Measurements from ENCODE around the gene NBEAL2. TPM values are rescaled to one million over a fixed set of nuclear protein-coding genes. Genes with fewer than 3 reads are reported as not detected.

Gene NBEAL2
- total RNA-seq, 4 donors from 2014 or later: 176 to 519 (median 217) TPM

- DNase-seq (ENCODE audit: low spot score in 2 of 2): peak; percentile 13 to 87
- TF ChIP-seq CTCF (IDR thresholded peaks at IDR 0.05) (no peak), POLR2A (IDR thresholded peaks at IDR 0.05) (no peak)
- no peak overlapping the region for H3K4me3 ChIP-seq (ENCODE audit: low read depth, poor library complexity, severe bottlenecking)
- intact Hi-C loops (cut with DNase I; ENCODE audit: low total_unique reads): no loop called here
- 79 to 82% methylated on average over 10 to 15 of the region's 16 CpGs for WGBS, 2 donors
These were observed 28.2 kb downstream of the NBEAL2 start for GRCh38 chr3:47007482-47008233.

GRCh38 chr3:47008234-47008796 lies 28.8 kb downstream of the NBEAL2 start:
- intact Hi-C loops (cut with DNase I; ENCODE audit: low total_unique reads): no loop called here
- H3K4me3 ChIP-seq (ENCODE audit: low read depth, poor library complexity, severe bottlenecking): no peak overlapping the region
- DNase-seq (ENCODE audit: low spot score in 2 of 2): peak; percentile 13 to 86
- TF ChIP-seq POLR2A (IDR thresholded peaks at IDR 0.05): no peak
- TF ChIP-seq CTCF (IDR thresholded peaks at IDR 0.05): no peak
- 92 to 93% methylated on average over 13 of the region's 13 CpGs for WGBS, 2 donors

DNA sequence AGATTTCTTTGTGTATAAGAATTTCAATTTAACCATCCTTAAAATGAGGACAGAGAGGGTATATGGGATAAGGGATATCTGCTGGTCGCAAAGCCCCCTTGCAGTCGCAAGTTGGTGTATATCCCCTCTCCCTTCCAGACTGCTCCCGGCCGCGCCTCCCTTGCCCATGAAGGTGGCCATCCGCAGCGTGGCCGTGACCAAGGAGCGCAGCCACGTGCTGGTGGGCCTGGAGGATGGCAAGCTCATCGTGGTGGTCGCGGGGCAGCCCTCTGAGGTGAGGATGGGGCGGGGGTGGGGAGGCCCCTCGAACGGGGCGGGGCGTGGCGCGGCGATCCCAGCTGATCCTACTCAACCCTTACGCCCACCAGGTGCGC lies 29.4 kb downstream of the NBEAL2 start:
- peak; percentile 10 to 88 for DNase-seq (ENCODE audit: low spot score in 2 of 2)
- 44 to 46% methylated on average over 20 to 22 of the region's 23 CpGs for WGBS, 2 donors
- no peak overlapping the region for H3K4me3 ChIP-seq (ENCODE audit: low read depth, poor library complexity, severe bottlenecking)
- intact Hi-C loops (cut with DNase I; ENCODE audit: low total_unique reads): no loop called here
- no peak for TF ChIP-seq POLR2A (IDR thresholded peaks at IDR 0.05)
- no peak for TF ChIP-seq CTCF (IDR thresholded peaks at IDR 0.05)

- peak overlapping the region; percentile 12 for H3K4me3 ChIP-seq (ENCODE audit: low read depth, poor library complexity, severe bottlenecking)
- 8 to 9% methylated on average over 52 to 72 of the region's 85 CpGs for WGBS, 2 donors
- DNase-seq (ENCODE audit: low spot score in 2 of 2): peak; percentile 81 to 97
- TF ChIP-seq POLR2A (IDR thresholded peaks at IDR 0.05) (no peak), CTCF (IDR thresholded peaks at IDR 0.05) (no peak)
- intact Hi-C loops (cut with DNase I; ENCODE audit: low total_unique reads): no loop called here
These were observed 30.0 kb downstream of the NBEAL2 start for GRCh38 chr3:47009225-47010110.

- TF ChIP-seq CTCF (IDR thresholded peaks at IDR 0.05): no peak
- no peak for TF ChIP-seq POLR2A (IDR thresholded peaks at IDR 0.05)
- H3K4me3 ChIP-seq (ENCODE audit: low read depth, poor library complexity, severe bottlenecking): no peak overlapping the region
- peak in 1 of 2 donors; percentile 83 for DNase-seq (ENCODE audit: low spot score in 2 of 2)
- intact Hi-C loops (cut with DNase I; ENCODE audit: low total_unique reads): no loop called here
- 75 to 83% methylated on average over 21 to 23 of the region's 23 CpGs for WGBS, 2 donors
These were observed 30.7 kb downstream of the NBEAL2 start for GRCh38 chr3:47010111-47010712.
